Measurements from ENCODE around the gene SIRT4.

The SIRT4 gene

GRCh38 chr12:120339256-120339655 lies 37.1 kb downstream of the SIRT4 start:
- no peak for DNase-seq

- DNase-seq, result no peak
These were observed 40.3 kb downstream of the SIRT4 start for GRCh38 chr12:120342175-120343038.

GRCh38 chr12:120343039-120343537 lies 41.0 kb downstream of the SIRT4 start:
- no peak for DNase-seq

GRCh38 chr12:120343692-120344091 lies 41.6 kb downstream of the SIRT4 start:
- DNase-seq, result no peak

- no peak for DNase-seq
These were observed 43.9 kb downstream of the SIRT4 start for GRCh38 chr12:120346031-120346430.

GRCh38 chr12:120346681-120347080 lies 44.6 kb downstream of the SIRT4 start:
- DNase-seq, result no peak

- no peak for DNase-seq
These were observed 45.6 kb downstream of the SIRT4 start for GRCh38 chr12:120347766-120348165.

- no peak for DNase-seq
These were observed 48.6 kb downstream of the SIRT4 start for GRCh38 chr12:120350576-120351350.

- no peak for DNase-seq
These were observed 50.0 kb downstream of the SIRT4 start for GRCh38 chr12:120352117-120352516.

- no peak for DNase-seq
These were observed 51.0 kb downstream of the SIRT4 start for GRCh38 chr12:120353136-120353535.

GRCh38 chr12:120353556-120354317 lies 51.6 kb downstream of the SIRT4 start:
- no peak for DNase-seq

GRCh38 chr12:120356567-120357030 lies 54.5 kb downstream of the SIRT4 start:
- DNase-seq, result peak; percentile 40 to 69 (median 52)

GRCh38 chr12:120357104-120357503 lies 55.0 kb downstream of the SIRT4 start:
- no peak for DNase-seq

GRCh38 chr12:120358412-120359100 lies 56.4 kb downstream of the SIRT4 start:
- no peak for DNase-seq

GRCh38 chr12:120359128-120359527 lies 57.0 kb downstream of the SIRT4 start:
- DNase-seq, result no peak

GRCh38 chr12:120361506-120362208 lies 59.5 kb downstream of the SIRT4 start:
- no peak for DNase-seq

Data from activated CD4-positive, CD25-positive, alpha-beta regulatory T cell (primary cell).